PC-9 (cell line): ENCODE data around the gene TMEM92.

Experiments used
- EZH2 ChIP-seq: fragments of 200-600 bp; sonication (generic); IDR thresholded peaks from 2 replicates; pipeline ENCODE4 v1.8.0; 2017; ENCODE audit warnings: antibody characterized with exemption, low read depth
- TF ChIP-seq, protein P1 (sequence below): fragments of 200-600 bp; sonication (generic); conservative IDR thresholded peaks from 2 replicates; pipeline ENCODE4 v1.6.1; 2017; ENCODE audit warnings: mixed run types, antibody characterized with exemption, mild to moderate bottlenecking, moderate library complexity

DNA sequence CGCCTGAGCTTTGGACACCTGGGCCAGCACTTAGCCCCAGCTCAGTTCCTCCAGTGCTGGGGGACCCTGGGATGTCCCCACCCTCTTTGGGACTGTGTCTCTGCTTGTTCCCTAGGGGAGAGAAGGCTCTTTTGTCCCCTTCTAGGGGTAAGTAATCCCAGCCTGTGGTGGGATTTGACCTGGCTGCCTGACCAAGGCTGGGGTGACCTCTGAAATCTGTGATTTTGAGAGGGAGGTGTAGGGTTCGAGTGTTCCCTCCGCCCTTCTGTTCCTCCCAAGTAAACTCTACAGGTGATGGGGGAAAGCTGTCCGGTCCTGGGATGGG lies 593 bp downstream of the TMEM92 start:
- no peak for TF ChIP-seq EZH2
- TF ChIP-seq, protein P1, sequence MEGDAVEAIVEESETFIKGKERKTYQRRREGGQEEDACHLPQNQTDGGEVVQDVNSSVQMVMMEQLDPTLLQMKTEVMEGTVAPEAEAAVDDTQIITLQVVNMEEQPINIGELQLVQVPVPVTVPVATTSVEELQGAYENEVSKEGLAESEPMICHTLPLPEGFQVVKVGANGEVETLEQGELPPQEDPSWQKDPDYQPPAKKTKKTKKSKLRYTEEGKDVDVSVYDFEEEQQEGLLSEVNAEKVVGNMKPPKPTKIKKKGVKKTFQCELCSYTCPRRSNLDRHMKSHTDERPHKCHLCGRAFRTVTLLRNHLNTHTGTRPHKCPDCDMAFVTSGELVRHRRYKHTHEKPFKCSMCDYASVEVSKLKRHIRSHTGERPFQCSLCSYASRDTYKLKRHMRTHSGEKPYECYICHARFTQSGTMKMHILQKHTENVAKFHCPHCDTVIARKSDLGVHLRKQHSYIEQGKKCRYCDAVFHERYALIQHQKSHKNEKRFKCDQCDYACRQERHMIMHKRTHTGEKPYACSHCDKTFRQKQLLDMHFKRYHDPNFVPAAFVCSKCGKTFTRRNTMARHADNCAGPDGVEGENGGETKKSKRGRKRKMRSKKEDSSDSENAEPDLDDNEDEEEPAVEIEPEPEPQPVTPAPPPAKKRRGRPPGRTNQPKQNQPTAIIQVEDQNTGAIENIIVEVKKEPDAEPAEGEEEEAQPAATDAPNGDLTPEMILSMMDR, result no peak
